GM20431 (cell line): ENCODE results near the gene NDUFAF3.

Experiments
- in situ Hi-C: fragments of 300-500 bp; cut with MseI, MboI; formaldehyde crosslinking; loops from one replicate; pipeline ENCODE4 v1.15.0; 2020; ENCODE audit warnings: low sequenced_read_pairs; ENCODE audit not compliant: unreplicated experiment

The NDUFAF3 gene

DNA sequence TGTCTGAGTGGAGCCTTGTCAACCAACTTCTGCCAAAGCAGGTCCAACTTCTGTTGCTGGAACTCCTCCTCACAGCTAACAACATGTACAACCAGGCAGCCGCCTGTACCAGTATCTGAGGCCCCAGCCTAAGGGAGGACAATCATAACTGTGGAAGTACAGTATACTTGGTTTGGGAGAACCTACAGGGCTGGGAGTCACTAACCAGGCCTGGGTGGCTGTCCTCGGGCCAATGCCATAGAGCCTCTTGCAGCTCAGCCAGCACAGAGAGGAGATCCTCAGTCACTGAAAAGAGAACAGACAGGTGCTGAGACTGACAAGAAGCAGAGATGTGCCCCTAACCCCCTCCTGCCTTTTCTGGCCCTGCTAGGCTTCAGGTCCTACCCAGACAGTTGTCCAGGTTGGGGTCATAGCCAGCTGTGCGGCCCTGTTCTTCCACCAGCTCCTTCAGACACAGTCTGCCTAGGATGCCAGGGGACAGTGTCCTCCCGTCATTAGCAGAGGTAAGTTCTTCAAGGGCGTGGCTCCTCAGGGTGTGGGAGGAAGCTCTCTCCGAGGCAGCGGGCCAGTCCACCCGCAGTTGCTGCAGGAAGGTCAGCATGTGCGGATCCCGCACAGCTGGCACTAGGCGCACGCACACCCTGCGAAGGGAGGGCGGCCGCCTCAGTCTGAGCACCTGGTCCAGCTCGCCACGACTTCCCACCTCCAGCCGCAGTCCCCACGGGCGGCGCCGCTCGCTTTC, 4.5 kb upstream of the NDUFAF3 start:
- in situ Hi-C loops, result no loop called here

DNA sequence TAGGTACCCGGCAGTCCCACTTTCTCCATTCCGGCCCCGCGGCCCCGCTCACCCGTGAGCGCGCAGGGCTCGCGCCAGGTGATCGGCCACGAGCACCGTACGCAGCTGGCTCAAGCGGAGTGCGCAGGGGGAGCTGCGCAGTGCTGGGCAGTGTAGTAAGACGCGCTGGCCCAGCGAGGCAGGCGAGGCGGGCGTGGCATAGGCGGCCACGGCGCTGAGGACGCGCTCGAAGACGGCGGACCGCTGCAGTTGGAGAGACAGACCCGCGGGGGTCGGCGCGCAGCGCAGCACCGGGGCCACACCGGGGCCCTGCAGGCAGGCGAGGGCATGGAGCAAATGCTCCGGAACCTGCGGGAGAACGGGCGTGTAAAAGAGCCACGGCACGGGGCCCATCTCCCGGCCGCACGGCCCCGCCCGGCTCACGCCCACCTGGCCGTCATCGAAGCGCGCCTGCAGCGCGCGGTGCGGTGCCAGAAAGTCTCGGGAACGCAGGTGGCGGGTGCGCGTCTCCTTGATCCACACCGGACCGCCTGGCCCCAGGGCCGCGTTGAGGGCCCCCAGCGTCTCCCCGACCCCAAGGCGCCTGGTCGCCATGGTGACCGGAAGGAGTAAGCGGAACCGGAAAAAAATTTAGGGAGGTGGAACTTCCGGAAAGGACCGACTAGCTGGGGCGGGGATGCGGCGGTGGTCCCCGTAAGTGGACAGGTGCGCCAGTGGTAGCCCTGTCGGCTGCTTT, 3.8 kb upstream of the NDUFAF3 start, which contains the start of gene DALRD3:
TSS of gene DALRD3 (minus strand) at position 610 of the 736 bp plus-strand sequence. CDS start at position 594, 16 bp downstream.
- in situ Hi-C loops, result no loop called here

- in situ Hi-C loops, result no loop called here
These were observed 3.3 kb upstream of the NDUFAF3 start for GRCh38 chr3:49018707-49019006.

DNA sequence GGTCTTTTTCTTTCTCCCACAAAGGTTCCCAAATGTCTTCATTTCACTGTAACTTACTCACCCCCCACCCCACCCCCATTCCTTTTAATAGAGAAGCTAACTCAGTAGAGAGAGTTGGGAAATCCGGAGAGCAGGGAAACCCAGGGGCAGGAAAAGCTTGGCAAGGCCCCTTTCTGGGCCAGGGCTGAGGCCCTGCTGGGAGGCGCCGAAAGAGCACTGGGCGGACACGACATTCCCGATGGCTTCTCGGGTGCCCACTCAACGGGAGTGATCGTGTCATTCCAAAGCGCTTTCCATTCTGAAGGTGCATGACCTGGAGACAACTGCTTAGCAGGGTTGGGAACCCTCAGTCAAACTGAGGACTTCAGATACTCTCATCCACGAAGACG, 2.0 kb upstream of the NDUFAF3 start:
- in situ Hi-C loops, result no loop called here

DNA sequence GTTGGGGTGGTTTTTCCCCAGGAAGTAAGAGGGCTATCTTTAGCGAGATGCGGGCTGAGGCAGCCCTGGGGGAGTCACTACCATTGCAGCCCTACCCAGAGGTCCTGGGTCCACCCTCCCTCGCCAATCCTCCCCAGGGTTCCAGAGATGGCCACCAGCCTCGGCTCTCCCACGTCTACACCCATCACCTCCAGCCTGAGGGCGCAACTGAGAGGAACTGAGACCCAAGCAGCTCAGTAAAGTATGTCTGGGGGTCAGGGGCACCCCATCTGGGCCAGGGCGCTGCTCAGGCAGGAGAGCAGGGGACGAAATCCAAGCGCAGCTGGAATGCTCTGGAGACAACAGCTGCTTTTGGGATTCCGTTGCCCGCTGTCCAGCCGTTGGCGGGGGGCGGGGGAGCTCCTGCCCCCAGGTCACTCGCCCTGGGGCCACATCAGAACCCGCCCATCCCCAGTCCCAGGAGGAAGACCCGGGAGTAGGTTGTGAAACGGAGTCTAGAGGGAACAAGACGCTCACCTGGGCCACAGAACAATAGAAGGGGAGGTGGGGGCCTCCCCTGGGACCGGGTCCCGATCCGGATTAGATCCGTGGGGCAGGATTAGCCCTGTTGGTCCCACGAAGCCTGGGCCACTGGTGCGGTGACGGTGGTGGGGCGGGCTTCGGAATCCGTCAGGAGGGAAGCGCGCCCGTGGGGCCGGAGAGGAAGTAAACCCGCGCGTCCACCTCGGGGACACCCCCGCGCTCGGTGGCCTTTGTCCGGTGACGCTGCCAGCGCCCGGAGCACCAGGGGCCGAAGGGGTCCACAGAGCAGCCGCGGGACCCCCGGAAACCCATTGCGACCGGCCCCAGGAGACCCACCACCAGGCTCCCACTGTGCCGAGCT, 1.4 kb upstream of the NDUFAF3 start:
- in situ Hi-C loops, result no loop called here

DNA sequence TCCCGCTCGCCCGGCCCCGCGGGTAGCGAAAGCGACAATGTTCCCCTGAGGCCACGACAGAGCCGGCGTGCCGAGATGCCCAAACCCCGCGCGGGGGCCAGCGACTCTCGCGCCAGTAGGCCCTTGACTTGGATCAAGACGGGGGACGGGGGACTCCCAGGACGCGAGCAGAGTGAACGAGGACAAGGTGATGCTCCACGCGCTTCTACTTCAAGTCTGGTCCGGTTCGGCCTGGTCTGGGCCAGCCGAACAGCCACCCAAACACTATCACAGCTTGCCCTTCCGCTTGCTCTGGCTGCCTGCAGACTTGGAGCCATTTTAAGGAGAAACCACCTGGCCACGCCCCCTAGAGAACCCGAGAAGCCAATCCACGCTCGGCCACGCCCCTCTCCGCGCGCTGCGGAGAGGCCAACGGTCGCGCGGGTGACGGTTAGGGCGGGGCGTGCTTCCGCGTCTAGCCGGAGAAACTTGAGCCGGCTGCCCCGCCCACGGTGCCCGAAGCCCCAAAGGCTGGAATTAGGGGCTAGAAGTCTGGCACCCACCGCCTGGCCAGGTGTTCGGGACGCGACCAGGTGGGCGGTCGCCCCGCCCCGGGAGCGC, 608 bp upstream of the NDUFAF3 start:
- in situ Hi-C loops, result no loop called here

- in situ Hi-C loops, result no loop called here
These were observed 809 bp downstream of the NDUFAF3 start for GRCh38 chr3:49022688-49023171.

DNA sequence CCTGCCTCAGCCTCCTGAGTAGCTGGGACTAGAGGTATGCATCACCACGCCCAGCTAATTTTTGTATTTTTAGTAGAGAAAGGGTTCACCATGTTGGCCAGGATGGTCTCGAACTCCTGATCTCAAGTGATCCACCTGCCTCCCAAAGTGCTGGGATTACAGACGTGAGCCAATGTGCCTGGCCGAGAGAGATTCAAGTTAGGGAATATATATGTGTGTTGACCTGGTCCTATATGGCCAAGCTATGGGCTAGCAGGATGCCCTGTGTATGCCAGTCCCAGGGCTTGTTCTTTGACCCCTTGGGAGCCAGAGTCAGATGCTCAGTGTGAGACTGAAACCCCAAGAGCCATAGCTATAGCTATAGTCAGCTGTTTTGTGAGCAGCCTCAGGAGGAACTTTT, 1.9 kb downstream of the NDUFAF3 start:
- in situ Hi-C loops, result no loop called here

DNA sequence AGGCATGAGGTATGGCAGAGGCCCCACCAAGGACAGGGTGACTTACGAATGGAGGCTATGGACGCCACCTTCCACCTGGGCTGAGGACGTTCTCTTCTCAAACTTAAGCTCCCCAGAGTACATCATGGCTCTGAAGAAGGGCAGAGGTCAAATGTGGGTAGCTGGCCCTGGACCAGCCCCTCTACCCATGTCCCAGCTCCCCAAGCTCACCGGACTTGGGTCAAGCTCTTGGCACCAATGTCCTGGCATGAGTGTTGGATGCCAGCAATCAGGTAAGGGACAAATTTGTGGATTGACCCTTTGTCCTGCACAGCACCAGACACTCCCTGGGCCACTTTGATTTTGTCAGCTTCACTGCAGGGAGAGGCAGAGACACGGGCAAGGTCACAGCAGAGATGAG, 2.5 kb downstream of the NDUFAF3 start:
- in situ Hi-C loops, result no loop called here

DNA sequence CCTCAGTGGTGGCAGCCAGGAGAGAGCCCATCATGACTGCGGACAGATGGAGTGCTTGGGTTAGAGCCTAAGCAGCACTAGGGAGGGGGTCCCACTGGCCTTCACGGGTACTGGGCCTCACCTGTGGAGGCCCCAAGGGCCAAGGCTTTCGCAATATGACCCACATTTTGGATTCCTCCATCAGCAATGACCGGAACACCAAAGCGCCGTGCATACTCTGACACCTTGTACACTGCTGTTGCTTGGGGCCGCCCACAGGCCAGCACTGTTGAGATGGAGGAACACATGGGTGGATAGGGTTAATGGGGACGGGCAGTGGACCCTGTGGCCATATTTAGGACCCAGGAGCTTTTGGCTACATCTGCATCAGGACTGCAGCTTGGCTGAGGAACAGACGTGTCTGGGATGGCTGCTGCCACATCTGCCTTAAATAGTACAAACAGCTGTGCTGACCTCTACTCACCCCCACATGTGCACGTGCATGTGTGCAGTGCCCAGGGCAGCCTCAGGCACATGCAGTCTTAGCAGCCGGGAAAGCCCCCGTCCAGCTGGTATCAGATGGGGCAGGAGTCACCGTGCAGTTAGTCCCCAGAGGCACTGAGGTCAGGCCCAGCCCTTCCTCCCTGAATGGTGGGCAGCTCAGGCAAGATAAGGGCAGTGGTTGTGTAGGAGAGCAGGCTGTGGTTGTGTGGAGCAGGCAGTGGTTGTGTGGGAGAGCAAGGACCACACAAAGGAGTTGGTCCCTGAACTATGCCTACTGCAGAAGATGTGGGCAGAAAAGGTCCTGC, 3.3 kb downstream of the NDUFAF3 start:
- in situ Hi-C loops, result no loop called here

DNA sequence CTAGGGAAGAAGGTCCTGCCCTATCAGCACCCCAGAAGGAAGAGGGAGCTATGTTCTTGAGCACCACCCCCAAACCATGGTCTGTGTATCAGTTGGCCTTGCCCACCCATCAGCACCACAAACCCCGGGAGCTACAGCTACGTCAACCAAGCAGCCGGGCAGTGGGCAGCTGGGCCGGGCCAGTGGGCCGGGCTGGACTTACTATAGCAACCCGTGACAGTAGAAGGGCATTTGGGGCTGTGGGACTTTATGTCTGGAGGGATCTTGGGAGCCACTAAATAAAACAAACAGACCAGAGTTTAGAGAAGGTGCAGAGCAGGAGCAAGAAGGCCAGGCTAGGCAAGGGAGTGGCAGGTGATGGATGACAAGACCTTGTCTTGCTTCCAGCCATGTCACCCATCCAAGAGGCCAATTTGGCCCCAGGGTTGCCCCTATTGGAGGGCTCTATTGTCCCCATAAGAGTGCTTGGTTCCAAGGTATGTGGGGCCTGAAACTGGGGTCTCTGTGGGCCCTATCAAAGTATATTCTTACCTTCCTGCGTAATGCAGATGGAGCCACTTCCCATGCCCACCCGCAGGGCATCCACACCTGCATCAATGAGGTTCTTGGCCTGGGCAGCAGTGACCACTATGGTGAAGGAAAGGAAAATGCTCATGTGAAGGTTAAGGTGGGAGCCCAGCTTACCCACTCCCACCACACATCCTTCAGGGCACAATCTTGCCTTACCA, 4.0 kb downstream of the NDUFAF3 start:
- in situ Hi-C loops, result no loop called here

- in situ Hi-C loops, result no loop called here
These were observed 4.6 kb downstream of the NDUFAF3 start for GRCh38 chr3:49026536-49026935.

GRCh38 chr3:49027634-49028033, 5.7 kb downstream of the NDUFAF3 start:
- in situ Hi-C loops, result no loop called here

GRCh38 chr3:49028298-49028672, 6.4 kb downstream of the NDUFAF3 start:
- in situ Hi-C loops, result no loop called here

GRCh38 chr3:49028673-49029562, 7.0 kb downstream of the NDUFAF3 start, which contains the start of gene IMPDH2:
TSS of gene IMPDH2 (minus strand) at chr3:49029398. CDS start at chr3:49029350, 48 bp downstream.
- in situ Hi-C loops, result no loop called here

GRCh38 chr3:49029563-49029884, 7.6 kb downstream of the NDUFAF3 start:
- in situ Hi-C loops, result no loop called here

DNA sequence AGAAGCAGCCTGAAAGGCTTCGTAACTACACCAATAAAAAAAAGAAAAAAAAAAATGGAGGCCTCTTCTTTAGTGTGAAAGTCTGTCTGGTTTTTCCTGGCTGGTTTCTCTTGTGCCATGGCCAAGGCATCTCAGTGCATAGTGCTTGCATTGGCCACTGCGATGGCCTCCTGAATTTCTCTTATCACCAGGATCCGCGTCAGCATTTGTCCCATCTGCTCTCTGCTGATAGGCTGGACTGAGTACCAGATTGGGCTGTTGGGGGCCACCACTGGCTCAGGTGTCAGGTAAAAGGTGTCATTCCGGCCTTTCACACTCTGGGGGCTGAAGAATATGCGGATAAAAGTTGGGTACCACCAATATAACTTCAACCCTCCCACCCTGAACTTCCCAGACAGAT, 8.4 kb downstream of the NDUFAF3 start:
- in situ Hi-C loops, result no loop called here
